VCaP (cell line): ENCODE data around the gene GAD2.

Experiments
- H3K27ac ChIP-seq: fragments of 450-650 bp; 2 replicates; pipeline ENCODE4 v1.5.1; 2017
- TF ChIP-seq, protein P1 (sequence below): fragments of 450-650 bp; conservative IDR thresholded peaks from 2 replicates; pipeline ENCODE4 v1.5.1; 2017; ENCODE audit warnings: mild to moderate bottlenecking, moderate library complexity

Gene GAD2

DNA sequence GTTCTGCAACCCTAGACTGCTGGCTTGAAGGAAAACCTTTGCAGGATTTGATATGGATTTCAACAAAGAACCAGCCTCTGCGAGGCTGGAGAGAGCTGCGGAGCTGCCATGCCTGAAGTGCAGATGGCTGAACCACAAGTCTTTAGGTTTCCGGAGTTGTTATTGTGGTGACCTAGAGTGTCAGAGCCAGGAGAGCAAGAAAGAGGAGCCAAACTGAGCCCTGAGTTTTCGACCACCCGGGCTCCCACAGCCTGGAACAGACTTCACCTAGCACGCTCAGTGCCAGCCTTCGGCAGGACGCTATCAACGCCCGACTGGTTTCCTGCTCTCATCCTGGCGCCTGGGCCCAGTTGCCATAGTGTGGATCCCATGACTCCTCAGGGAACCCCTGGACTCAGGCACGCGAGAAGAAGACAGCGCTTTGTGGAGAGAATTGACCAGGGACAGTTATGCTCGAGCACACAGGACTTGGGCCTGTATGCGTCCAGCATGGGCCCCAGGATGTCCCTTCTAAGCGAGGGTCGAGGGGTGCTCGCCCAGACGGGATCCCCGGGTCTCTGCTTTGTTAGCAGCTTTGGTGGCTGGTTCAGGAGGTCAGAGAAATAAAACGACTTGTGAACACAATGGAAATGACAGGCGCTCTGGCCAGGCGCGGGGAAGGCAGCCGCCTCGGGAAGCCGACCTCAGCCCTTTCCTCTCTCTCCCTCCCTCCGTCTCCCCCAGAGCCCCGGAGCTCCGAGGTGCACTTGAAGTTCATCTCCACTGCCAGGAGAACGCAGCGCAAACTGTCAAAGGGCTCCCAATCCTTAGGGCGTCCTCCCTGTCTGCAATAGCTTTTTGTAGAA is 1.8 kb upstream of the GAD2 start:
- H3K27ac ChIP-seq = no peak overlapping the region
- TF ChIP-seq, protein P1, sequence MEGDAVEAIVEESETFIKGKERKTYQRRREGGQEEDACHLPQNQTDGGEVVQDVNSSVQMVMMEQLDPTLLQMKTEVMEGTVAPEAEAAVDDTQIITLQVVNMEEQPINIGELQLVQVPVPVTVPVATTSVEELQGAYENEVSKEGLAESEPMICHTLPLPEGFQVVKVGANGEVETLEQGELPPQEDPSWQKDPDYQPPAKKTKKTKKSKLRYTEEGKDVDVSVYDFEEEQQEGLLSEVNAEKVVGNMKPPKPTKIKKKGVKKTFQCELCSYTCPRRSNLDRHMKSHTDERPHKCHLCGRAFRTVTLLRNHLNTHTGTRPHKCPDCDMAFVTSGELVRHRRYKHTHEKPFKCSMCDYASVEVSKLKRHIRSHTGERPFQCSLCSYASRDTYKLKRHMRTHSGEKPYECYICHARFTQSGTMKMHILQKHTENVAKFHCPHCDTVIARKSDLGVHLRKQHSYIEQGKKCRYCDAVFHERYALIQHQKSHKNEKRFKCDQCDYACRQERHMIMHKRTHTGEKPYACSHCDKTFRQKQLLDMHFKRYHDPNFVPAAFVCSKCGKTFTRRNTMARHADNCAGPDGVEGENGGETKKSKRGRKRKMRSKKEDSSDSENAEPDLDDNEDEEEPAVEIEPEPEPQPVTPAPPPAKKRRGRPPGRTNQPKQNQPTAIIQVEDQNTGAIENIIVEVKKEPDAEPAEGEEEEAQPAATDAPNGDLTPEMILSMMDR = no peak

DNA sequence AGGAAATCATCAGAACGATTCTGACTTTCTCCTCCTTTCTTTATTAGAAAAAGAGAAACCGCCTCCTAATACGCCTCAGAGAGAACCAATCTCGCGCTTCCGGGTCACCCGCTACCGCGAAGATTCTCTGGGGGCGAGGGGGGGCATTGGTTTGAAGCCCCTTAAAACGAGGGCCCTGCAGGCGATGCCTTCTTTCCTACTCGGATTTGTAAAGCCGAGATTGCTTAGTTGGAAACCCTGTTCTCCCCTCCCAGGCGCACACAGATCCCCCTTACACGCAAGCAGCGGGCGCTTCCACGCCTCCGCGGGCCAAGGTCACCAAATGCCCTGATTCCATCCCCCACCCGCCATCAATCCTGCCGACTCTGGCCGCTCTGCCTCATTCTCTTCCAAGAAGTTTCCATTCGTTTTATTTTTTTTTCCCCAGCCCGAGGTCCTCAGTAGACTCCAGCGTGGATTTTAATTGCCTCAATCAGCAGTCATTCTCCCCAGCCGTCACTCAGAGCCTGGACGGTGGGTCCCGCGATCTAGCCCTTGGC is 1.1 kb upstream of the GAD2 start:
- TF ChIP-seq, protein P1 = no peak
- no peak overlapping the region for H3K27ac ChIP-seq

DNA sequence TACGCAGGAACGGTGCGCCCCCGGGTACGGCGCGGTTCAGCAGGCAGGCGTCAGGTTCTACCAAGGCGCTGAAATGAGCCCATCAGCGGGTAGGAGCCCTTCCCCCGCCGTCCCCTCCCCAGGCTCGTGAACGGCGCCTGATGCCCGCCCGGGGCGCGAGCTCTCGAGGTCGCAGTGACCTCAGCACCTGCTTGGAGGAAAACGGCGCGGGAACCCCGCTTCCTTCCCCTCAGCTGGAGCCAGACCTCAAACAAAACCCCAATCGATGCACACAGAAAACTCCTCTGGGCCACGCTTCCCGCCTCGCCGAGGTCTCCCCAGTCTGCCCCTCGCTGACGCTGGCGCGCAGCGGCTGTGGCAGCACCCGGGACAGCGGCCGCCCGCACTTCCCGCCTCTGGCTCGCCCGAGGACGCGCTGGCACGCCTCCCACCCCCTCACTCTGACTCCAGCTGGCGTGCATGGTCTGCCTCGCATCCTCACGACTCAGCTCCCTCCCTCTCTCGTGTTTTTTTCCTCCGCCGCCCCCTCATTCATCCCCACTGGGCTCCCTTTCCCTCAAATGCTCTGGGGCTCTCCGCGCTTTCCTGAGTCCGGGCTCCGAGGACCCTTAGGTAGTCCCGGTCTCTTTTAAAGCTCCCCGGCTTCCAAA is 514 bp upstream of the GAD2 start:
- TF ChIP-seq, protein P1 = no peak
- no peak overlapping the region for H3K27ac ChIP-seq

DNA sequence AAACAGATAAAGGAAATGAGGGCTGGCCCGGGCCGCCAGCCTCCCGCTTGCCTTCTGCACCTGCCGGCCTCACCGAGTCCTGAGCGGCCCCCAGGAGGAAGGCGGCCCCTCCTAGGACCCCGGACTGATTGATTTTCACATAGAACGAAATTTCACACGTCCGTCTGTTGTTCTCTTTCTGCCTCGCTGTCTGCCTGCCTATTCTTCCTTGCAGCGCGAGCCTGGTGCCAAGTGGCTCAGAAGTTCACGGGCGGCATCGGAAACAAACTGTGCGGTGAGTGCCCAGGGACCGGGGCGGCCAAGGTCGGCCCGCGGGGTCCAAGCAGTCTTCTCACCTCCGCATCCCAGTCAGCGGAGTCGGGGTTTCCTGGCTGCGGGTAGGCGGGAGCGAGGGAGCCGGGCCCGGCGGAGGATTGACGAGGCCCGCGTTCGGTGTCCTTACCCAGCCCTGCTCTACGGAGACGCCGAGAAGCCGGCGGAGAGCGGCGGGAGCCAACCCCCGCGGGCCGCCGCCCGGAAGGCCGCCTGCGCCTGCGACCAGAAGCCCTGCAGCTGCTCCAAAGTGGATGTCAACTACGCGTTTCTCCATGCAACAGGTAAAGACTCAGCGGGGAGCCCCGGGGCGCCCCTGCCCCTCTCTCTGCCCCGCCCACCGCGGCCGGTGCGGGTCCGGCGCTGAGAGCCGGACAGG is 967 bp downstream of the GAD2 start:
- TF ChIP-seq, protein P1 = no peak
- no peak overlapping the region for H3K27ac ChIP-seq

DNA sequence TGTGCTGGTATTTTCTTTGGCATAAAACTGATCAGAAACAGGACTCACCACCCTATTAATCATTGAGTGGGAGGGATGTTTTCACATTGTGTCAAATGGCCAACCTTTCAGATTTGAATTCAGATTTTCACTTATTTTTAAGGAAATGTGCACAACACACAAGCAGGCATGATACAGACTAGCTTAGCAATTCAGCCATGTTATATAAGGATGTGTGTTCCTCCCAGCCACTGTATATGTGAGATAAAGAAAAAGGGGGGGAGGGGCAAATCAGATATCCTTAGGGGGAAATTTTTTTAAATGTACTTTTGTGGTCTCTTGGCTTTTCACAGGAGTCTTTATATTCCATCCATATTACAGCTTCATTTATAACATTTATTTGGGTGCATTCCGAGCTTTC is 3.1 kb downstream of the GAD2 start:
- no peak overlapping the region for H3K27ac ChIP-seq
- TF ChIP-seq, protein P1 = no peak

DNA sequence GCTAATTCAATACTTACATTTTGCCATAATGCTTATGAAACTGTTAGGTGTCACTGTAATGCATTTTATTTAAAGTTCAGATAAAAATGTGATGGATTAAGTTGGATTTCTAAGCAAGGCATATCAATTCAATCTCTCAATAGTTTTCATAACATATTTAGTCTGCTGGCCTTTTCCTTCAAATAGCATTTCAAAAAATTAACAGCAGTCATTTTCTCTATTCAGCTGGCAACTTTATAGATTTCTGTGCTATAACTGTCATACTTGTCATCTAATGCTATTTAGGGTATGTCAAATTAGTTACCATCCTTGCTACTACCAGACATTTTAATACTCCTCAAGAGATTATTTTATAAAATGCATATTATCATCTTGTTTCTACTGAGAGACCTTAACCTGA is 4.3 kb downstream of the GAD2 start:
- TF ChIP-seq, protein P1 = no peak
- no peak overlapping the region for H3K27ac ChIP-seq

DNA sequence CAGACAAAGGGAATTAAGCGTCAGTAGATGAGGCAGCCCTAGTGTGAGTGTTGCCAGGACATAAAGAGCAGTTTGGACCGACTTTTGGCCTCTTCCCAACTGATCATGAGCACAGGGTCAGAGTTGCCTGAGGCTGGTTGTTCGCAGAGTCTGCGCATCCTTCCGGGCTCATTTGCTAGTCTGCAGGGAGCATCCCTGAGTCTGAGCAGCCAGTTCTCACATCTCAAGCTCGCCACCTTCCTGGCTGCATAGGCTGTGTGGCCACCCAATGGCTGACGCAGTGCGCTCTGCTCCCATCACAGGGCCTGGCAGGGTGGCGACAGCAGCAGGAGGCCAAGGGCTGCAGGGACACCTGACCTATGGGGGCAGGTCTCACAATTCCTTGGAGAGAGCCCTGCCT is 5.0 kb downstream of the GAD2 start:
- TF ChIP-seq, protein P1 = no peak
- H3K27ac ChIP-seq = no peak overlapping the region
